ENCODE results near the gene SUCLA2.
A peak's percentile ranks its signal among the peaks of the same experiment; 100 is the strongest.
"Not testable (repeated sequence)": the region's sequence is repeated elsewhere in the genome, so short reads cannot be mapped to it uniquely, and the experiment has no call there.

Gene SUCLA2

DNA sequence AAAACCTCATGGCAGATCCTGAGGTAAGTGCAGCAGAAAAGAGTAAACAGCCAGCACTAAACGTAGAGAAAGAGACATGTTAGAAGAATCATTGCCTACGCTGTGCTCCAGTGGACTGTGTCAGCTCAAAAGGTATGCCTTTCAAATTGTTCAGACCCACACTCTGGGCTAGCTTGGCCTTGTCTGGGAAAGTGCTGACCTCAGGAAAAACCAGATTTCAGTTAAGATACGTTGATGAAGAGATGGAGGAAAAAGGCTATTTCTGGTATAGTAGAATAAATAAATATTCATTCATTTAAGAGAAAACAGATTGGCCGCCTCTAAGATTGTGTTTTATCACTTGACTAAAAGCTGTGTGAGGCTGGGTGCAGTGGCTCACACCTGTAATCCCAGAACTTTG lies 9.6 kb upstream of the SUCLA2 start:
- Mint-ChIP-seq H3K27ac (no peak overlapping the region), H3K4me3 (no peak overlapping the region), H3K36me3 (peaks cover 6 to 19% of the 10 kb centered on the region in 2 donors), H3K4me1 (no peaks in the 10 kb centered on the region), H3K9me3 (peaks cover 0 to 1% of the 10 kb centered on the region in 2 donors), H3K27me3 (no peaks in the 10 kb centered on the region)
- DNase-seq (no peak), ATAC-seq (replicated peaks) (no peak)

GRCh38 chr13:48009284-48009683 lies 8.2 kb upstream of the SUCLA2 start:
- Mint-ChIP-seq H3K27ac (no peak overlapping the region), H3K36me3 (peaks cover 6 to 19% of the 10 kb centered on the region in 2 donors), H3K27me3 (no peaks in the 10 kb centered on the region), H3K4me3 (no peak overlapping the region), H3K9me3 (peaks cover 0 to 1% of the 10 kb centered on the region in 2 donors), H3K4me1 (no peaks in the 10 kb centered on the region)
- DNase-seq (no peak), ATAC-seq (replicated peaks) (no peak)

- ATAC-seq (replicated peaks): no peak
- Mint-ChIP-seq H3K27me3 (no peaks in the 10 kb centered on the region), H3K36me3 (peaks cover 4 to 11% of the 10 kb centered on the region in 2 donors), H3K4me3 (no peak overlapping the region), H3K27ac (no peak overlapping the region), H3K9me3 (peaks cover 0 to 1% of the 10 kb centered on the region in 2 donors), H3K4me1 (peaks cover 5 to 7% of the 10 kb centered on the region in 2 donors)
- no peak for DNase-seq
These were observed 5.3 kb upstream of the SUCLA2 start for GRCh38 chr13:48006396-48006795.

DNA sequence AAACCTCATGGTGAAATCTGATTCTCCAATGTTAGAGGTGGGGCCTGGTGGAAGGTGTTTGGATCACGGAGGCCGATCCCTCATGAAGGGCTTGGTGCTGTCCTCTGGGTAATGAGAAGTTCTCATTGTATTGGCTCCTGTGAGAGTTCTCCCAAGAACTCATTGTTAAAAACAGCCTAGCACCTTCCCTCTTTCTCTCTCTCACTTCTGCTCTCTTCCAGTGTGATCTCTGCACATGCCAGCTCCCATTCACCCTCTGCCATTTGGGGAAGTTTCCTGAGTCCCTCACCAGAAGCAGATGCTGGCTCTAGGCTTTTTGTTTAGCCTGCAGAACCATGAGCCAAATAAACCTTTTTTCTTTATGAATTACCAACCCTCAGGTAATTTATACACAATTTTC lies 3.1 kb upstream of the SUCLA2 start:
- H3K4me1 Mint-ChIP-seq: peaks cover 9 to 29% of the 10 kb centered on the region in 2 donors
- peaks cover 4 to 5% of the 10 kb centered on the region in 2 donors for H3K36me3 Mint-ChIP-seq
- peaks cover 0 to 1% of the 10 kb centered on the region in 2 donors for H3K9me3 Mint-ChIP-seq
- no peak for ATAC-seq (replicated peaks)
- no peak for DNase-seq
- H3K27ac Mint-ChIP-seq: no peak overlapping the region
- no peaks in the 10 kb centered on the region for H3K27me3 Mint-ChIP-seq
- no peak overlapping the region for H3K4me3 Mint-ChIP-seq

GRCh38 chr13:48001999-48002398 lies 926 bp upstream of the SUCLA2 start:
- peak overlapping the region; percentile 97 to 98 for H3K4me3 Mint-ChIP-seq
- DNase-seq; H3K9me3 Mint-ChIP-seq; ATAC-seq (replicated peaks); H3K36me3 Mint-ChIP-seq; H3K27me3 Mint-ChIP-seq: not testable (repeated sequence)
- H3K27ac Mint-ChIP-seq: peak overlapping the region; percentile 94
- H3K4me1 Mint-ChIP-seq: peaks cover 18 to 36% of the 10 kb centered on the region in 2 donors

GRCh38 chr13:48000559-48001113 lies 437 bp downstream of the SUCLA2 start:
- ATAC-seq (replicated peaks) (peak; percentile 47 to 52), DNase-seq (no peak)
- peaks cover 18 to 37% of the 10 kb centered on the region in 2 donors for H3K4me1 Mint-ChIP-seq
- H3K9me3 Mint-ChIP-seq: no peaks in the 10 kb centered on the region
- H3K27me3 Mint-ChIP-seq: no peaks in the 10 kb centered on the region
- H3K4me3 Mint-ChIP-seq: peak overlapping the region; percentile 97 to 98
- peaks cover 2 to 9% of the 10 kb centered on the region in 2 donors for H3K36me3 Mint-ChIP-seq
- peak overlapping the region; percentile 94 for H3K27ac Mint-ChIP-seq

DNA sequence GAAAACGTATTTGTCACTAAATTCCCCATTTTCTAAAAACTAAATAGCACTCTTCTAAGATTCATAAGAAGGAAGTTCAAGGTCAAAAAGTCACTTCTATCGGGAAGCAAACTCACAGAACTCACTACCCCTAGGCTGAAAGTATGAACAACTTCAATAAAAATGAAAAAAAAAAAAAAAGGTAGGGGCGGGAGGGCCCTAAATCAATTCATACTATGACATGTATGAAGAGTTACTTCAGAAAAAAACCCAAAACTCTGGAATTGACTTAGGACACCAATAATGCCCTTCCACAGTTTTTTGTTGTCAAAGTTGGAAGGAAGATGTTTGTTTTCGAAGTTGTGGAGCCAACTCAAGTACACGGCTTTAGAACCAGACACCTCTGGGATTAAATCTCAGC lies 1.1 kb downstream of the SUCLA2 start:
- H3K4me3 Mint-ChIP-seq: peak overlapping the region; percentile 97 to 98
- peaks cover 18 to 37% of the 10 kb centered on the region in 2 donors for H3K4me1 Mint-ChIP-seq
- DNase-seq (no peak), ATAC-seq (replicated peaks) (no peak)
- no peaks in the 10 kb centered on the region for H3K27me3 Mint-ChIP-seq
- peaks cover 2 to 9% of the 10 kb centered on the region in 2 donors for H3K36me3 Mint-ChIP-seq
- no peak overlapping the region for H3K27ac Mint-ChIP-seq
- H3K9me3 Mint-ChIP-seq: no peaks in the 10 kb centered on the region

DNA sequence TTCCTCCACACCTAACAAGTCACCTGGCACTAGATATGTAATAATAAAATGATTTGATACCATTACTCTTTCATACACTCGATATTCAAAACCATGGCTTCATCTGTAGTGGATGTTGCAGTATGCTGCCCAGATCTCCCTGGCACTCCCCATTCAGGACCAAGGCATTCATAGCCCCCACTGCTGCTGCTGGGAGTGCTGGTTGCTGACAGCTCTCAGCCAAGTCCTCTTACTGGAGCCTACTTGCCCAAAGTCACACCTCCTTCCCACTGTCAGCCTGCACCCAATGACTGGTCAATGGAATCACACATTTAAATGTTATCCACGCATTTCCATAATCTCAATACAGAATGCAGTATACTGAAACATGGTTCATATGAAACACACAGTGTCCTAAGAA lies 3.7 kb downstream of the SUCLA2 start:
- Mint-ChIP-seq H3K9me3 (no peaks in the 10 kb centered on the region), H3K36me3 (peaks cover 11 to 23% of the 10 kb centered on the region in 2 donors), H3K4me1 (peaks cover 18 to 37% of the 10 kb centered on the region in 2 donors), H3K4me3 (no peak overlapping the region), H3K27ac (no peak overlapping the region), H3K27me3 (no peaks in the 10 kb centered on the region)
- ATAC-seq (replicated peaks) (no peak), DNase-seq (no peak)

GRCh38 chr13:47991859-47992258 lies 9.2 kb downstream of the SUCLA2 start:
- Mint-ChIP-seq H3K9me3 (no peaks in the 10 kb centered on the region), H3K4me1 (peaks cover 0 to 5% of the 10 kb centered on the region in 2 donors), H3K27me3 (no peaks in the 10 kb centered on the region), H3K27ac (no peak overlapping the region), H3K4me3 (no peak overlapping the region), H3K36me3 (peaks cover 25 to 40% of the 10 kb centered on the region in 2 donors)
- no peak for ATAC-seq (replicated peaks)
- no peak for DNase-seq

- DNase-seq (no peak), ATAC-seq (replicated peaks) (no peak)
- H3K36me3 Mint-ChIP-seq: peaks cover 31 to 42% of the 10 kb centered on the region in 2 donors
- no peak overlapping the region for H3K27ac Mint-ChIP-seq
- no peak overlapping the region for H3K4me3 Mint-ChIP-seq
- H3K4me1 Mint-ChIP-seq: peaks cover 0 to 5% of the 10 kb centered on the region in 2 donors
- H3K9me3 Mint-ChIP-seq: no peaks in the 10 kb centered on the region
- no peaks in the 10 kb centered on the region for H3K27me3 Mint-ChIP-seq
These were observed 10.1 kb downstream of the SUCLA2 start for GRCh38 chr13:47990920-47991466.

- no peaks in the 10 kb centered on the region for H3K9me3 Mint-ChIP-seq
- ATAC-seq (replicated peaks) (no peak), DNase-seq (no peak)
- H3K4me1 Mint-ChIP-seq: peaks cover 0 to 5% of the 10 kb centered on the region in 2 donors
- H3K4me3 Mint-ChIP-seq: no peak overlapping the region
- H3K27me3 Mint-ChIP-seq: no peaks in the 10 kb centered on the region
- no peak overlapping the region for H3K27ac Mint-ChIP-seq
- H3K36me3 Mint-ChIP-seq: peaks cover 35 to 47% of the 10 kb centered on the region in 2 donors
These were observed 10.6 kb downstream of the SUCLA2 start for GRCh38 chr13:47990427-47990826.

DNA sequence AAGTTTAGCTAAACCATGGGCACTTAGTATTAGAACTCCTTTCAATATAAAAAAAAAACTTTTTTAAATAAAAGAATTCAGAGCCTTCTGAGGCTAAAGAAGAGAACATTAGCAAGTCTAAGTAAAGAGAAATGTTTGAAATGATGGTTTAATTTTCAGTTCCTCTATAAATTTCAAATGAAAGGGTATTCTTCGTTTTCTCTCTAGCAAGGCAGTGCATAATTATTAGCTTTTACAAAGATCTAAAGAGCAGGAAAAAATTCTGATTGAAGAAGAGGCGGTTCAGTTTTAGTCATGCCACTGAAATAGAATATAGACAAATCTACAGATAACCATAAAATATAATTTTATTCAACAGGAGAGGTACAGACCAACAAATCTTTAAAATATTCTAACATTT lies 18.0 kb downstream of the SUCLA2 start:
- H3K4me3 Mint-ChIP-seq: no peak overlapping the region
- no peaks in the 10 kb centered on the region for H3K27me3 Mint-ChIP-seq
- DNase-seq (no peak), ATAC-seq (replicated peaks) (peak; percentile 76 to 83)
- H3K4me1 Mint-ChIP-seq: no peaks in the 10 kb centered on the region
- H3K9me3 Mint-ChIP-seq: peaks cover 6 to 8% of the 10 kb centered on the region in 2 donors
- no peak overlapping the region for H3K27ac Mint-ChIP-seq
- peaks cover 51 to 62% of the 10 kb centered on the region in 2 donors for H3K36me3 Mint-ChIP-seq

DNA sequence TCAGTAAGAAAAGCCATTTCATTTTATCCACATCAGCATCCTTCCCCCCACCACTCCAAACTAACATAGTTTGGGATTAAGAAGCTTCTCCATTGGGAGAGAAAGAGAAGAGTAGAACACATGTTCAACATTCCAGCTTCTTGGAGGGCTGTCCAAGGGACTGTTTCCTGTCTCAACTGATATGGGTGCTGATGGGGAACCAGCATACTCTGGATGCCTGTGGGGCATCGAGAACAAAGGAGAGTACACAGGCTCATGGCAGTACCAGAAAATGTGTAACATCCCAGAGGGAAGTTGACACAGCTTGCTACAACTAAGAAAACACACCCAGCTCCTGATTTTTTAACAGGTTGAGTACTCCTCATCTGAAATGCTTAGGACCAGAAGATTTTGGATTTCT lies 24.7 kb downstream of the SUCLA2 start:
- peaks cover 60 to 74% of the 10 kb centered on the region in 2 donors for H3K36me3 Mint-ChIP-seq
- DNase-seq: no peak

GRCh38 chr13:47964863-47965262 lies 36.2 kb downstream of the SUCLA2 start:
- Mint-ChIP-seq H3K9me3 (peaks cover 3 to 4% of the 10 kb centered on the region in 2 donors), H3K4me3 (no peak overlapping the region), H3K36me3 (peaks cover 49 to 69% of the 10 kb centered on the region in 2 donors), H3K27me3 (no peaks in the 10 kb centered on the region), H3K27ac (no peak overlapping the region), H3K4me1 (no peaks in the 10 kb centered on the region)
- ATAC-seq (replicated peaks): no peak
- no peak for DNase-seq

More for the DNA sequence above, 24.7 kb downstream of the SUCLA2 start:
- no peaks in the 10 kb centered on the region for H3K27me3 Mint-ChIP-seq
- no peak overlapping the region for H3K27ac Mint-ChIP-seq
- H3K9me3 Mint-ChIP-seq: peaks cover 8 to 12% of the 10 kb centered on the region in 2 donors
- no peak overlapping the region for H3K4me3 Mint-ChIP-seq
- no peak for ATAC-seq (replicated peaks)
- H3K4me1 Mint-ChIP-seq: no peaks in the 10 kb centered on the region

DNA sequence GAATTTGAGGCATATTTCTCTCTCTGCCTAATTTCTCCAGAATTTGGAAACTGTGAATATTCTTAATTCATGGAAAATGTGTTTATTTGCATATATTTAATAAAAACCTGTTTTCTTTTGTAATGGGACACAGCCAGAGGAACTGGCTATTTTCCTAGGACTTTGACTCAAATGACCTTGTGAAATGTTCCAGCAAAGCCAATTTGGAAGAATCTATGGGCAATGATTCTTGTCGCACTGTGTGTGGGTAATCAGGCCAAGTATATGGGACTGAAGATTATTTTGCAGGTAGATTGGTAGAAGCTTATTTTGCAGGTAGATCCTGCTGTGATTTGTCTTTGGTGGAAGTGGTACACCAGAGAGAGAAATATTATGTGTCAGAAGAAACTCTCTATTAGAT lies 38.8 kb downstream of the SUCLA2 start:
- H3K27me3 Mint-ChIP-seq: no peaks in the 10 kb centered on the region
- H3K4me3 Mint-ChIP-seq: no peak overlapping the region
- H3K27ac Mint-ChIP-seq: no peak overlapping the region
- no peak for DNase-seq
- peaks cover 62 to 84% of the 10 kb centered on the region in 2 donors for H3K36me3 Mint-ChIP-seq
- no peaks in the 10 kb centered on the region for H3K4me1 Mint-ChIP-seq
- ATAC-seq (replicated peaks): no peak
- peaks cover 15 to 17% of the 10 kb centered on the region in 2 donors for H3K9me3 Mint-ChIP-seq
